Pancreas (tissue), 10 donors: ENCODE measurements around the gene KLC1. TPM values are rescaled to one million over a fixed set of nuclear protein-coding genes. Genes with fewer than 3 reads are reported as not detected.
"Not testable (repeated sequence)": the region's sequence is repeated elsewhere in the genome, so short reads cannot be mapped to it uniquely, and the experiment has no call there.

Experiments
- ATAC-seq, 4 donors: fragments of 200-7000 bp; cut with Tn5 transposase; one replicate each; pipeline versions ENCODE4 v1.8.0 to v1.9.1; 2020; ENCODE audit warnings: mild to moderate bottlenecking in 4 of 4, moderate library complexity in 4 of 4
- DNase-seq, 6 donors: peaks; one replicate each; pipeline ENCODE4 v3.0.0-alpha.2; 2020
- FAIRE-seq: peaks from 2 replicates; lab custom pipeline; 2012; peaks lifted over from hg19 to GRCh38; lab: Jason Lieb, UNC
- H3K27ac ChIP-seq, 4 donors: fragments of 200-600 bp; sonication (generic); 1 replicate in 3 of 4; 2 replicates in 1 of 4; pipeline versions ENCODE4 v1.5.0 to v1.8.0; 2020
- H3K27me3 ChIP-seq, 4 donors: fragments of 200-600 bp; one replicate each; pipeline ENCODE4 v1.8.0; 2021
- H3K36me3 ChIP-seq, 3 donors: fragments of 200-600 bp; sonication (generic) in 1 of 3; one replicate each; pipeline versions ENCODE4 v1.5.0 to v1.8.0; 2020 to 2021
- H3K4me1 ChIP-seq, 3 donors: fragments of 200-600 bp; one replicate each; pipeline ENCODE4 v1.8.0; 2021
- H3K4me3 ChIP-seq, 4 donors: fragments of 200-600 bp; sonication (generic) in 2 of 4; one replicate each; pipeline versions ENCODE4 v1.5.0 to v1.8.0; 2020 to 2021
- H3K9me3 ChIP-seq, 4 donors: fragments of 200-600 bp; one replicate each; pipeline ENCODE4 v1.8.0; 2021
- CTCF ChIP-seq, 4 donors: fragments of 200-600 bp; sonication (generic) in 3 of 4; IDR thresholded peaks; one replicate each; pipeline versions ENCODE4 v1.5.0 to v1.8.0; 2021; ENCODE audit warnings: antibody characterized with exemption in 4 of 4
- WGBS, 2 donors: extraction: QIAGEN DNeasy Blood & Tissue Kit; methylation state at CpG; one replicate each; pipeline ENCODE4 v1.1.7; 2013; 5-methylcytosine and 5-hydroxymethylcytosine counted together
- intact Hi-C, 3 donors: fragments of 100-400 bp; cut with DNase I; formaldehyde crosslinking; loops; one replicate each; pipeline versions ENCODE4 v1.11.1 to v1.14.2; 2022
- polyA plus RNA-seq, 2 donors: library from polyadenylated mRNA; stranded (reverse); fragments of 200-250 nt; gene quantifications; one replicate each; pipeline ENCODE4 v1.2.3, GENCODE V29; 2013
- total RNA-seq, 6 donors: library from RNA; stranded (reverse); fragmentation: NEBNext Ultra II Directional in 4 of 6; extraction: Animal tissue kit (Norgen Biotek cat#: 25700) in 4 of 6; gene quantifications; one replicate each; pipeline versions ENCODE4 v1.2.1 to v1.2.4, GENCODE V29; 2021 to 2023
- donor health status: healthy with polysubstance abuse.
- donor health status: DM: no; HTN: no; CAD: no; lungs with moderate emphysema.
- donor health status: DM: no; HTN: no; CAD: no.
- donor health status: control.
- donor health status: control.
- donor health status: Bipolar disorder and iron deficiency.
- donor health status: DM: yes; HTN: yes; CAD: no.
- donor health status: DM: no; HTN: no; CAD: no.
- donor health status: DM: no; HTN: no; CAD: no.
- donor health status: DM: yes; HTN: yes; CAD: no.

The KLC1 gene
- total and polyA plus RNA-seq, 8 donors, result 36.1 to 91.0 (median 51.6) TPM

- no peak for TF ChIP-seq CTCF (IDR thresholded peaks at IDR 0.05)
- Histone ChIP-seq H3K27me3 (no peaks in the 10 kb centered on the region), H3K36me3 (peaks cover 0 to 10% (median 1%) of the 10 kb centered on the region in 3 donors), H3K4me3 (no peak overlapping the region), H3K4me1 (no peaks in the 10 kb centered on the region), H3K9me3 (no peaks in the 10 kb centered on the region), H3K27ac (no peak overlapping the region)
- no peak for ATAC-seq
- intact Hi-C loops, result no loop called here
- no peak for FAIRE-seq
- DNase-seq, result no peak
- WGBS, 2 donors, result 83 to 88% methylated on average over 4 of the region's 4 CpGs
Measured at GRCh38 chr14:103650213-103650612, 21.2 kb downstream of the KLC1 start.

DNA sequence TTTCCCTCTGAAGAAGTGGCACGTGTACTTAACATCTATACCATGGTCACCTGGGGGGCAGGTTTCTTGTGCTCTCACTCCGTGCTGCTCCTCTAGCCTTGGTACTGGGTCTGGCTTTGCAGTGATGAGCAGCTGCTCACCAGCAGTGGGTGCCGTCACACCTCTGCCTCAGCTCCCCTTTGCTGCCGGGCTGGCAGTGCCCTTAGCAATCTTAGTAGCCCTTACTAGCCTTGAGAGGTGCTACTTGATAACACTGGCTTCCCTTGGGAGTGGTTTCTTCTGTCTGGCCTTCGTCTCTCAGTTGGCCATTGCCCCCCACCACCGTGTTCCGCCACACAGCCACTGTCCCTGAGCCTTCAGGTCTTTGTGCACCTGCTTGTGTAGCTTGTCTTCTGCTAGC, 22.6 kb downstream of the KLC1 start:
- no peak overlapping the region for H3K27ac ChIP-seq
- H3K9me3 ChIP-seq, result no peaks in the 10 kb centered on the region
- intact Hi-C loops, result no loop called here
- WGBS, 2 donors, result 77 to 79% methylated on average over 7 of the region's 7 CpGs
- no peaks in the 10 kb centered on the region for H3K4me1 ChIP-seq
- ATAC-seq (no peak), DNase-seq (no peak), FAIRE-seq (no peak)
- H3K36me3 ChIP-seq, result peaks cover 0 to 24% (median 10%) of the 10 kb centered on the region in 3 donors
- no peak overlapping the region for H3K4me3 ChIP-seq
- H3K27me3 ChIP-seq, result no peaks in the 10 kb centered on the region
- TF ChIP-seq CTCF (IDR thresholded peaks at IDR 0.05), result no peak

DNA sequence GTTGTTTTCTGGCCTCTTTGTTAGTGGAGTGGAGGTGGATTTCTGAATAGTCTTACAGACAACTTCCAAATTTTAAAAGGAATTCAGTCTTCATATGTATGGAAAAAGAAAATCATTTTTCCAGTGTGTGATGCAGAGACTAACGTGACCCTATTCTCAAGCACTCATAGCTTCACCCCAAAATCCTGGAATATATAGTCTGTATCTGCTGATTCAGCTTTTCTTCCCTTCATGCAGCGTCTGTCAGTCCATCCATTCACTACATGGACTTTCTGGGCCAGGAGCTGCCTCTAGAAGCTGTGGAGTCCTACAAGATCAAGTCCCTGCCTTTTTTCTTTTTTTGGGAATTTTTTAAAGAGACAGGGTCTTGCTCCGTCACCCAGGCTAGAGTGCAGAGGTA, 23.8 kb downstream of the KLC1 start:
- FAIRE-seq, result no peak
- no peak overlapping the region for H3K27ac ChIP-seq
- WGBS, 2 donors, result 76 to 88% methylated on average over 3 of the region's 3 CpGs

GRCh38 chr14:103653336-103653735, 24.3 kb downstream of the KLC1 start:
- H3K36me3 ChIP-seq, result peaks cover 3 to 29% (median 10%) of the 10 kb centered on the region in 3 donors
- H3K27me3 ChIP-seq, FAIRE-seq, DNase-seq, intact Hi-C loops, H3K4me3 ChIP-seq, H3K9me3 ChIP-seq, H3K4me1 ChIP-seq: not testable (repeated sequence)
- peak overlapping the region in 1 of 4 donors; percentile 22 for H3K27ac ChIP-seq
- peak in 1 of 4 donors; percentile 19 for ATAC-seq
- 53 to 62% methylated on average over 10 of the region's 10 CpGs for WGBS, 2 donors

More for the DNA sequence above, 23.8 kb downstream of the KLC1 start:
- no peaks in the 10 kb centered on the region for H3K9me3 ChIP-seq
- no peak for TF ChIP-seq CTCF (IDR thresholded peaks at IDR 0.05)
- H3K4me3 ChIP-seq, result no peak overlapping the region
- H3K27me3 ChIP-seq, result no peaks in the 10 kb centered on the region
- H3K36me3 ChIP-seq, result peaks cover 3 to 27% (median 10%) of the 10 kb centered on the region in 3 donors
- ATAC-seq, result no peak
- no peak for DNase-seq
- no peaks in the 10 kb centered on the region for H3K4me1 ChIP-seq
- intact Hi-C loops, result no loop called here

DNA sequence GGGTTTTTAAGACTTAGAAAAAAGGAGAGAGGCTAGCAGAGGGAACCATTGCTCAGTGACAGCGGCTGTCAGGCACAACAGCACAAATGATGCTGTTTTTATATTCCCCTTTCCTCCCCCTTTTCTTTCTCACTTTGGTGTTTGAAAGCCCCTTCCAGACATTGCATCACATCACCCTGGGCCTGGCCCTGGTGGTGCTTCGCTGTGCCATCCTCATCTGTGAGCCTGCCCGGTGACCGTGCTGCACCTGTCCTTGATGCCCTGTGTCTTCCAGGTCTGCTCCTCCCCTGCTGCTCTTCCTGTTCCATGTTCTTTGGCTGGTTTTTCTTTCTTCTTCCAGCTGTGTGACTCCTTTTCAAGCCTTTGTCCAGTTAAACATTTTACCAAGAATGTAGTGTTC, 24.8 kb downstream of the KLC1 start:
- FAIRE-seq (no peak), DNase-seq (no peak), ATAC-seq (peak in 1 of 4 donors; percentile 26)
- Histone ChIP-seq H3K4me1 (no peaks in the 10 kb centered on the region), H3K27ac (peak overlapping the region in 1 of 4 donors; percentile 22), H3K27me3 (no peaks in the 10 kb centered on the region), H3K4me3 (no peak overlapping the region), H3K9me3 (no peaks in the 10 kb centered on the region), H3K36me3 (peaks cover 3 to 34% (median 10%) of the 10 kb centered on the region in 3 donors)
- 70 to 78% methylated on average over 4 of the region's 4 CpGs for WGBS, 2 donors
- no peak for TF ChIP-seq CTCF (IDR thresholded peaks at IDR 0.05)
- intact Hi-C loops, result no loop called here
